Ecto neural progenitor cell (in vitro differentiated cells): ENCODE results near the gene PIWIL4.

Experiments used
- DNase-seq: peaks from one replicate; pipeline ENCODE4 v3.0.0-alpha.2; 2018; ENCODE audit warnings: low spot score

PIWIL4 gene

GRCh38 chr11:94665116-94665659, 98.0 kb downstream of the PIWIL4 start:
- DNase-seq: no peak

GRCh38 chr11:94666792-94667721, 99.9 kb downstream of the PIWIL4 start:
- DNase-seq: peak; percentile 11

GRCh38 chr11:94668212-94668793, 101.1 kb downstream of the PIWIL4 start:
- no peak for DNase-seq

GRCh38 chr11:94669023-94669422, 101.9 kb downstream of the PIWIL4 start:
- DNase-seq: peak; percentile 17
